ENCODE measurements around the gene HK1. TPM values are rescaled to one million over a fixed set of nuclear protein-coding genes. Genes with fewer than 3 reads are reported as not detected.
"Not testable (repeated sequence)": the region's sequence is repeated elsewhere in the genome, so short reads cannot be mapped to it uniquely, and the experiment has no call there.

Gene HK1
- total RNA-seq, 1 experiment from 2014 or later, result 113 TPM

DNA sequence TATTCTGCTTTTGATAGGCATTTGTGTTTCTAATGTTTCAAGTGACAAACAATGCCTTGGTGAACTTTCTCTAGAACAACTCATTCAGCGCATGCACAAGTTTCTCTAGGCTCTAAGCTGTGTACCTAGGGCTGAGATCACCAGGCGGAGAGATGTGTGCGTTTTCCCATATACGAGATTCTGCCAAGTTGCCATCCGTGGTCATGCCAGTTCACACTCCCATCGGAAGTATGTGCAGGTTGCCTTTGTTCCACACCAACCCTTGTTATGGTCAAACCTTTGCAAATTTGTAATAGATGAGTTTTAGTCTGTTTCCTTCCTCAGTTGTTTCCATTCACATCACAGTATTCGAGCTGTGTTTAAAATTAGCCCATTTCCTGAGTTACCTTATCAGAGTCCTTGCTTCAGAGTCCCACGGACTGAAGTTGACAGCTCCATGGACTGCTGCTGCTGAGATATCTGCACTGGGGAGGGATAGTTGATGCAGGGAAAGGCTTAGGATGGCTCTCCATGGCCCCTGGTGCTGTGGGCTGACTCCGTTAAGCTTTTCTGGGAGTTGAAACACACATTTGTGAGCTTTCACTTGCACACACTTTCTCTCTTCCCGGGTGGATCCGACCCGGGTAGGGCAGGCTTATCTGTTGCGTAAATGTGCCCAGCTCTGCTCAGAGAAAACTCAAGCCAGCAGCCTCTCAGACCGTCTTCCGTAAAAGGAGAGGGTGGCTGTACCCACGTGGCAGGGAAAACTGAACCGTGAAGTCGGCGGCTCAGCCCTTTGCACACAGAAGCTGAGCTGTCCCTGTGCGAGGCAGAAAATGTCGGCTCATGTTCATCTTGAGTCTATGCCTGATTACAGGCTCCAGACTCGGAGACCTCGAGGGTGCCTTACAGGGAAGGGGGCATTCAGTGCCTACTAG is 49.4 kb downstream of the HK1 start:
- peak; percentile 77 for DNase-seq (ENCODE audit: low read depth)

GRCh38 chr10:69328380-69328735 is 50.1 kb downstream of the HK1 start:
- DNase-seq (ENCODE audit: low read depth), result no peak

- not testable (repeated sequence) for DNase-seq (ENCODE audit: low read depth)
Observed at GRCh38 chr10:69328888-69329287, 50.6 kb downstream of the HK1 start.

DNA sequence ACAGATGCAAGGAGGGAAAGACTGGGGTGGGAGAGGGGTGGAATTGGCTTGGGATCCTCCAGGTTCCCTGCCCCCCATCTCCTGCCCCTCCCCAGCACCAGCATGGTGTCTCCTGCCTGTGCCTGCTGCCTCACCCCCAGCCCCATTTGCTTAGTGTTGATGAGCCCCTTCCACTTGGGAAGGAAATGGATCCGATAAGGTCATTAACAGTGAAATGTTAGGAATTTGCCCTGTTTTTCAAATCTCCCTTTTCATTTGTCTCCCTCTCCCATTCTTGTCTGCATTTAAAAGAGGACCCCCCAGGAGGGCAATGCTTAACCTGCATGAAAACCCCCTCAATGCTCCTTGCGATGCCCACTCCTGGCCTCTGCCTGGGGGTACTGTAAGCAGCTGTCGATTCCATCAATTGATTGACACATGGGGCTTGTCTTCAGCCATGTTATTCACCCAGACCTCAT is 51.5 kb downstream of the HK1 start:
- no peak for DNase-seq (ENCODE audit: low read depth)

GRCh38 chr10:69331161-69331560 is 52.9 kb downstream of the HK1 start:
- DNase-seq (ENCODE audit: low read depth), result no peak

DNA sequence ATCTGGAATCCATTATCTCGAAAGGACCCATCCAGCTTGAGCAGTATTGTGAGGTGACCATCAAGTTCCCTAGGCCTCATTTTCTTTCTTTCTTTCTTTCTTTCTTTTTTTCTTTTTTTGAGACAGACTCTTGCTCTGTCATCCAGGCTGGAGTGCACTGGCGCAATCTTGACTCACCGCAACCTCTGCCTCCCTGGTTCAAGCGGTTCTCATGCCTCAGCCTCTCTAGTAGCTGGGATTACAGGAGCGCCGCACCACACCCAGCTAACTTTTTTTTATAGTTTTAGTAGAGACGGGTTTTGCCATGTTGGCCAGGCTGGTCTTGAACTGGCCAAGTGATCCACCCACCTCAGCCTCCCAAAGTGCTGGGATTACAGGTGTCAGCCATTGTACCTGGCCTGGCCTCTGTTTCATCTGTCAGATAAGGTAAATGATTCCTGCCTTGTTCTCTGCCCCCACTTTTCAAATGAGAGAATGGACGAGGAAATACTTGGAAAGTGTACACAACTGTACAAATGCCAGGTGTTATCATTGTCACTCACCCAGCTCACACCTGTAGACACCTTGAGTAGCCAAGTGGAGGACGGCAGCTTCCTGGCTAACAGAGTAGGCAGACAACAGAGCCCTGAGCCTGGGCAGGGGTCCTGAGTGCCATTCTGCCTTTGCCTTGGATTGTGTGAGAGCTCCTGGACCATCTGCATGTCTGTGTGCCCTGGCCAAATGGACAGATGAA is 54.1 kb downstream of the HK1 start:
- no peak for DNase-seq (ENCODE audit: low read depth)

DNA sequence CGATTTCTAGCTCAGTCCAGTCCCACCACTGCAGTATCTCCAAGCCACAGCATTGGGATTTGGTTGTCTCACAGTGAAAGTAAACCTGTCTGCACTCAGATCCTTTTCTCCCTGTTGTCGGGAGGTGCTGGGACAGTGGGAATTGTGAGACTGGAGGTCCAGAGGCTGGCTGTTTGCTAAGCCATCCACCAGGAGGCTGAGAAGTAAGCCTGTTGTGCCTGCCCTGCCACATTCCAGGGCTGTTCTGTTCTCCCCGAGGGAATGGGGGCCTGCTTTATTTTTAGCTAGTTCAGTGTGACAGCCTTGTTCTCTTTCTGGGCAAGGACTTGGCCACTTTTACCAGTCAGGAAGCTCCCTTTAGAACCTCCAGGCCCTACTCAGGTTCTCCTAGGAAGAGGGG is 54.9 kb downstream of the HK1 start:
- no peak for DNase-seq (ENCODE audit: low read depth)

GRCh38 chr10:69333865-69334301 is 55.6 kb downstream of the HK1 start:
- DNase-seq (ENCODE audit: low read depth), result not testable (repeated sequence)

- DNase-seq (ENCODE audit: low read depth), result no peak
Observed at GRCh38 chr10:69334302-69335062, 56.2 kb downstream of the HK1 start.

DNA sequence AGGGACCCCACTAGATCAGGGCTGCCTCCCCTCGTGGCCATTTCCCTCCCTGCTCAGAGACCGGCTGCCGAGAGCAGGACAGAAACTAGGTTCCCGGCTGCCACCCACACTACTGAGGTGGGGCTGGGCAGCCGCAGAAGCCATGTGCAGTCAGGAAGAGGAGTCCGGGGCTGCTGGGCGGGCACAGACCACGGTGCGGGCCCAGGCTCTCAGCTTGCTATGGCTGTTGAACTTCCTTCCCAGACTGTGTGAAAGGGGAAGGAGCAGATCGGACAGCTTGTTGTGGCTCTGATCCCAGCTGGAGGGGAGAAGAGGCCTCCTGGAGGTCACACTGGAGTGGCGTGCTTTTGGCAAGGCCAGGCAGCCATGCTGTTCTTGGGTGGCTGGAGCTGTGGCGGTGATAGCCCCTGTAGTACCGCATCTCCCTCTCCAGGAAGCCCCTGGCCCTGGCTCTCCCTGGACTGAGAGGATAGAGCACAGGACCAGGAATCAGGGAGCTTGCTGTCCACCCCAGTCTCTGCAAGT is 56.8 kb downstream of the HK1 start:
- no peak for DNase-seq (ENCODE audit: low read depth)

GRCh38 chr10:69335613-69336012 is 57.3 kb downstream of the HK1 start:
- no peak for DNase-seq (ENCODE audit: low read depth)

- DNase-seq (ENCODE audit: low read depth), result no peak
Observed at GRCh38 chr10:69336952-69337295, 58.6 kb downstream of the HK1 start.

DNA sequence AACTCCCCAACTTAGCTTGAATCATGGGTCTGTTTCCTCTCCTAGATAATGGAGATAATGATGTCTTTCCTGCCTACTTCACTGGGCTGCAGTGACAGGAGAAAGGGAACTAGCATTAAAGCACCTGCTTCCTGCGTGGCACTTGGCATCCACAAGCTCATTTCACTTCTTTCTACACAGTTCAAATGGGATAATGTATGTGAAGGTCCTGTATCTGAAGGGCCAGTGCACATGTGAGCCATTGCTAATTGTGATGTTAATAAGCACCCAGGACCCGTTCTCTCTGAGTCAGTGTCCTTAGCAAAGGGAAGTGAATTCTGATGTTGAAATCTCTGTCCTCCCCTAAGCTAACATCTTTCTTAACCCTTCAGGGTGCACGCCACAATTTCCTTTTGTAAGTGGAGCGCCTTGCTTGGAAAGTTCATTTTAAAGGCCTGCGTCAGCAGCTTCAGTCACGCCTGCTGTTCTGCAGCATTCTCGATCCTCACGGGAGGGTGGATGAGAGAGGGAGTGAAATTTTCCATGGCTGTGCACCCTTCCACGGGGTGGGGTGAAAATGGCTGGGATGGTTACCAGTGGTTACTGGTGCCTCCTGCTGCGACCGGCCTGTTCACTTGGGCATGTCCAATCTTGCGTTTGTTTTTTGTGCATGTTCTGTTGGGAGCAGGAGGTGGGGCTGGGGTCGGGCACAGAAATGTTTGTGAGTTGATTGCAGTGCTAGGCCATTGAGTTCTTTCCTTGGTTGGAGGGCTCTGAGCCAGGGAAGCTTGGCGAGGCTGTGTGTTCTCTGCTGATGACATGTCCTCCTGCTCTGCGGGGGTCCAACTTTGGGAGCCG is 59.2 kb downstream of the HK1 start:
- peak; percentile 84 for DNase-seq (ENCODE audit: low read depth)

GRCh38 chr10:69338133-69338456 is 59.8 kb downstream of the HK1 start:
- DNase-seq (ENCODE audit: low read depth), result no peak

DNA sequence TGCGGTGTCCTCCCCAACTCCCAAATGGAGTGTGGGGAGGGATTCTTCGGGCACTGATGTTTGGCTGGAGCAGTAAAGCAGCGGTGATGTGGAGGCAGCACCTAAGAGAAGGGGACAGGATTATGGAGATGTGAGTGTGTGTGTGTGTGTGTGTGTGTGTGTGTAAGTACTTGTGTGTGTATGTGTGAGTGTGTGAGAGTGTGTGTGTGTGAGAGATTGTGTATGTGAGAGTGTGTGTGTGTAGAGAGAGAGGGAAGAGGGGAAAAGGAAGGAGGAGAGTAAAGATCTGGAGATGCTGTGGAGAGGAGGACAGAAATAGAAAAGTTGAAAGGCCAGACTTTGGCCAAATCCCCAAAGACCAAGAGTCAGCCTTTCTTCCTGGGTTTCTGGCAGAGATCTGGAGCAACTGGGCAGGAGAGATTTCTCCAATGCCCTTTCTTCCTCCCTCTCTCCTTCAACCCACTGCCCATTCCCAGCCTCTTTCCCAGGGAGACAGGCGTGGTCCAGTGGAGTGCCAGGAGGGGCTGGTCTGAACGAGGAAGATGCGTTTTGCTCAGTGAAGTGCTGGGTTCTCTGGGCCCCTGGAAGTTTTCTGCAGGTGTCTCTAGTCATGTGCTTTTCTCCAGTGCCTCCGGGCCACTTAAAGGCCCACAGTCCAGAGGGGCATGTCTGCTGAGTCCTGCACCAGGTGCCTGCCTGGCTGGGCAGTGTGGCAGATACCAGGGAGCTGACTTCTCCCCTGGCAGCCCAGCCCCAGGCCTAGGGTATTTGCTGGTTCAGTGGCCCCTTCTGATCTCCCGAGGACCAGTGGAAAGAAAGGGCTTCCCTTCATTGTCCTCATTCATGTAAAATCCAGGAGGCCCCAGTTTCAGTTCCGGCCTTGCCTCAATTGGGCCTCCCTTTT is 60.5 kb downstream of the HK1 start:
- peak; percentile 56 for DNase-seq (ENCODE audit: low read depth)

GRCh38 chr10:69340695-69341094 is 62.4 kb downstream of the HK1 start:
- no peak for DNase-seq (ENCODE audit: low read depth)

DNA sequence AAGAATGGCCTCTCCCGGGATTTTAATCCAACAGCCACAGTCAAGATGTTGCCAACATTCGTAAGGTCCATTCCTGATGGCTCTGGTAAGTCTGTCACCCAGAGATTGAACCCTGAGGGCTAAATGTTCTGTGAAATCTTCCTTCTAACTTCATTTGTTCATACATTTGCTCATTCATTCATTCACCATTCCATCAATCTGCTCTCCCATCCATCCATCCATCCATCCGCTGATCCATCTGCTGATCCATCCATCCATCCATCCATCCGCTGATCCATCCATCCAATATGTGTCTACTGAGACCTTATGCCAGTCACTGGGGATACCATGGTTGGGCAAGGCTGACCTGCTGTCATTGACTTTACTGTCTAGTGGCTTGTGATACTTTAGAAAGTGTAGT is 65.6 kb downstream of the HK1 start:
- DNase-seq (ENCODE audit: low read depth), result no peak

GRCh38 chr10:69344591-69345252 is 66.4 kb downstream of the HK1 start:
- no peak for DNase-seq (ENCODE audit: low read depth)

- no peak for DNase-seq (ENCODE audit: low read depth)
Observed at GRCh38 chr10:69345402-69345801, 67.1 kb downstream of the HK1 start.

Data from LHCN-M2 (cell line).